ENCODE data around the gene FLCN.

The FLCN gene

GRCh38 chr17:17226451-17227265 lies 10.3 kb downstream of the FLCN start:
- Histone ChIP-seq H4K20me1 (ENCODE audit: insufficient read depth, low read length) (no peaks in the 10 kb centered on the region), H2AFZ (ENCODE audit: low read length) (no peak overlapping the region), H3K9me3 (ENCODE audit: low read length) (no peaks in the 10 kb centered on the region), H3K27me3 (ENCODE audit: insufficient read depth, low read length) (no peaks in the 10 kb centered on the region), H3K9ac (ENCODE audit: low read length) (no peak overlapping the region), H3K4me1 (ENCODE audit: insufficient read depth, low read length, severe bottlenecking) (no peaks in the 10 kb centered on the region), H3K4me2 (ENCODE audit: low read length) (no peak overlapping the region), H3K9me2 (ENCODE audit: low read depth, low read length) (no peaks in the 10 kb centered on the region), H3K79me2 (ENCODE audit: insufficient read depth, low read length) (no peaks in the 10 kb centered on the region), H3K36me3 (ENCODE audit: insufficient read depth, low read length) (peaks cover 79% of the 10 kb centered on the region), H3F3A (ENCODE audit: insufficient read depth, low read length) (no peaks in the 10 kb centered on the region), H3K4me3 (ENCODE audit: low read depth, low read length, poor library complexity, severe bottlenecking) (no peak overlapping the region), H3K27ac (ENCODE audit: low read depth, low read length, poor library complexity, severe bottlenecking) (no peak overlapping the region)
- no peak for TF ChIP-seq EZH2 (IDR thresholded peaks at IDR 0.05; ENCODE audit: borderline replicate concordance, low read length)
- TF ChIP-seq, protein P1, sequence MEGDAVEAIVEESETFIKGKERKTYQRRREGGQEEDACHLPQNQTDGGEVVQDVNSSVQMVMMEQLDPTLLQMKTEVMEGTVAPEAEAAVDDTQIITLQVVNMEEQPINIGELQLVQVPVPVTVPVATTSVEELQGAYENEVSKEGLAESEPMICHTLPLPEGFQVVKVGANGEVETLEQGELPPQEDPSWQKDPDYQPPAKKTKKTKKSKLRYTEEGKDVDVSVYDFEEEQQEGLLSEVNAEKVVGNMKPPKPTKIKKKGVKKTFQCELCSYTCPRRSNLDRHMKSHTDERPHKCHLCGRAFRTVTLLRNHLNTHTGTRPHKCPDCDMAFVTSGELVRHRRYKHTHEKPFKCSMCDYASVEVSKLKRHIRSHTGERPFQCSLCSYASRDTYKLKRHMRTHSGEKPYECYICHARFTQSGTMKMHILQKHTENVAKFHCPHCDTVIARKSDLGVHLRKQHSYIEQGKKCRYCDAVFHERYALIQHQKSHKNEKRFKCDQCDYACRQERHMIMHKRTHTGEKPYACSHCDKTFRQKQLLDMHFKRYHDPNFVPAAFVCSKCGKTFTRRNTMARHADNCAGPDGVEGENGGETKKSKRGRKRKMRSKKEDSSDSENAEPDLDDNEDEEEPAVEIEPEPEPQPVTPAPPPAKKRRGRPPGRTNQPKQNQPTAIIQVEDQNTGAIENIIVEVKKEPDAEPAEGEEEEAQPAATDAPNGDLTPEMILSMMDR (IDR thresholded peaks at IDR 0.05; ENCODE audit: low read length) = no peak

- TF ChIP-seq EZH2 (IDR thresholded peaks at IDR 0.05; ENCODE audit: borderline replicate concordance, low read length) = no peak
- TF ChIP-seq, protein P1 (IDR thresholded peaks at IDR 0.05; ENCODE audit: low read length) = no peak
- H3K36me3 ChIP-seq (ENCODE audit: insufficient read depth, low read length) = peaks cover 80% of the 10 kb centered on the region
- H3K27ac ChIP-seq (ENCODE audit: low read depth, low read length, poor library complexity, severe bottlenecking) = no peak overlapping the region
- H3K9me2 ChIP-seq (ENCODE audit: low read depth, low read length) = no peaks in the 10 kb centered on the region
- no peaks in the 10 kb centered on the region for H3K27me3 ChIP-seq (ENCODE audit: insufficient read depth, low read length)
- no peak overlapping the region for H3K4me3 ChIP-seq (ENCODE audit: low read depth, low read length, poor library complexity, severe bottlenecking)
- H3K9me3 ChIP-seq (ENCODE audit: low read length) = no peaks in the 10 kb centered on the region
- no peaks in the 10 kb centered on the region for H4K20me1 ChIP-seq (ENCODE audit: insufficient read depth, low read length)
- H2AFZ ChIP-seq (ENCODE audit: low read length) = no peak overlapping the region
- H3K4me1 ChIP-seq (ENCODE audit: insufficient read depth, low read length, severe bottlenecking) = no peaks in the 10 kb centered on the region
- H3K79me2 ChIP-seq (ENCODE audit: insufficient read depth, low read length) = no peaks in the 10 kb centered on the region
- no peak overlapping the region for H3K4me2 ChIP-seq (ENCODE audit: low read length)
- no peak overlapping the region for H3K9ac ChIP-seq (ENCODE audit: low read length)
- H3F3A ChIP-seq (ENCODE audit: insufficient read depth, low read length) = no peaks in the 10 kb centered on the region
Observed at GRCh38 chr17:17225901-17226300, 11.1 kb downstream of the FLCN start.

GRCh38 chr17:17224137-17224536 lies 12.8 kb downstream of the FLCN start:
- H4K20me1 ChIP-seq (ENCODE audit: insufficient read depth, low read length) = no peaks in the 10 kb centered on the region
- no peaks in the 10 kb centered on the region for H3K9me3 ChIP-seq (ENCODE audit: low read length)
- H3F3A ChIP-seq (ENCODE audit: insufficient read depth, low read length) = no peaks in the 10 kb centered on the region
- H3K79me2 ChIP-seq (ENCODE audit: insufficient read depth, low read length) = no peaks in the 10 kb centered on the region
- no peak overlapping the region for H2AFZ ChIP-seq (ENCODE audit: low read length)
- peaks cover 80% of the 10 kb centered on the region for H3K36me3 ChIP-seq (ENCODE audit: insufficient read depth, low read length)
- no peak overlapping the region for H3K4me3 ChIP-seq (ENCODE audit: low read depth, low read length, poor library complexity, severe bottlenecking)
- no peak overlapping the region for H3K9ac ChIP-seq (ENCODE audit: low read length)
- H3K27ac ChIP-seq (ENCODE audit: low read depth, low read length, poor library complexity, severe bottlenecking) = no peak overlapping the region
- H3K9me2 ChIP-seq (ENCODE audit: low read depth, low read length) = no peaks in the 10 kb centered on the region
- H3K4me2 ChIP-seq (ENCODE audit: low read length) = no peak overlapping the region
- no peaks in the 10 kb centered on the region for H3K4me1 ChIP-seq (ENCODE audit: insufficient read depth, low read length, severe bottlenecking)
- no peaks in the 10 kb centered on the region for H3K27me3 ChIP-seq (ENCODE audit: insufficient read depth, low read length)
- TF ChIP-seq, protein P1 (IDR thresholded peaks at IDR 0.05; ENCODE audit: low read length) = no peak
- no peak for TF ChIP-seq EZH2 (IDR thresholded peaks at IDR 0.05; ENCODE audit: borderline replicate concordance, low read length)

Measured in OCI-LY1 (cell line).